K562 (cell line): Measurements from ENCODE around the gene MTHFR. TPM values are rescaled to one million over a fixed set of nuclear protein-coding genes. Genes with fewer than 3 reads are reported as not detected.

Experiments
- ARNT ChIP-seq, 2 experiments: fragments of 450-650 bp; IDR thresholded peaks; 2 replicates each; pipeline ENCODE4 v1.6.1; 2016; ENCODE audit warnings: mild to moderate bottlenecking in 1 of 2
- CEBPG ChIP-seq, 3 experiments: fragments of 200-800 bp in 1 of 3; sonication (Bioruptor generic) in 1 of 3; sonication (generic) in 1 of 3; formaldehyde crosslinking in 1 of 3; IDR thresholded peaks in 2 of 3; conservative IDR thresholded peaks in 1 of 3; 2 replicates each; pipeline versions ENCODE4 v1.6.1 to v1.8.0; 2016 to 2022; ENCODE audit warnings: missing compliant biosample characterization in 2 of 3, missing genetic modification characterization in 2 of 3, mild to moderate bottlenecking in 1 of 3, missing genetic modification reagents in 1 of 3
- DDX20 ChIP-seq: fragments of 450-650 bp; IDR thresholded peaks from 2 replicates; pipeline ENCODE4 v1.6.1; 2016; ENCODE audit warnings: missing genetic modification characterization, low read depth, mild to moderate bottlenecking, missing compliant biosample characterization, moderate library complexity
- DPF2 ChIP-seq: fragments of 450-650 bp; IDR thresholded peaks from 2 replicates; pipeline ENCODE4 v1.6.1; 2016
- FOSL1 ChIP-seq: fragments of 200-800 bp; sonication (Bioruptor generic); conservative IDR thresholded peaks from 2 replicates; pipeline ENCODE4 v1.6.1; 2016; ENCODE audit warnings: missing genetic modification characterization, missing compliant biosample characterization
- HNRNPUL1 ChIP-seq: fragments of 200-400 bp; formaldehyde crosslinking; IDR thresholded peaks from 2 replicates; pipeline ENCODE4 v1.6.1; 2017; ENCODE audit warnings: low read length
- MEF2D ChIP-seq: conservative IDR thresholded peaks from 2 replicates; pipeline ENCODE4 v1.6.1; 2016; ENCODE audit warnings: low read depth, missing genetic modification characterization, missing compliant biosample characterization
- PHF21A ChIP-seq: fragments of 450-650 bp; IDR thresholded peaks from 2 replicates; pipeline ENCODE4 v1.6.1; 2017; ENCODE audit warnings: low read depth, borderline replicate concordance
- PURB ChIP-seq: sonication (generic); formaldehyde crosslinking; IDR thresholded peaks from 2 replicates; pipeline ENCODE4 v1.9.0; 2021; ENCODE audit warnings: low read depth, mild to moderate bottlenecking, missing genetic modification reagents
- SIX5 ChIP-seq, 2 experiments: IDR thresholded peaks; 2 replicates each; pipeline ENCODE4 v1.6.1; 2011; ENCODE audit warnings: low read length in 2 of 2, borderline replicate concordance in 1 of 2, low read depth in 1 of 2, mild to moderate bottlenecking in 1 of 2, moderate library complexity in 1 of 2; ENCODE audit not compliant: insufficient read depth in 1 of 2
- polyA plus RNA-seq, 8 experiments: library from polyadenylated mRNA; depleted of rRNA in 4 of 8; stranded (reverse) in 5 of 8; unstranded in 3 of 8; fragments of >200 nt; fragmentation: Nextera tagmentation in 2 of 8; fragmentation: Illumina TruSeq in 1 of 8; extraction: Ambion mirVana in 2 of 8; extraction: Trizol in 1 of 8; gene quantifications; 2 replicates each; pipeline versions ENCODE4 v1.2.1 to v1.2.3, GENCODE V29; 2011 to 2014; ENCODE audit warnings: inconsistent platforms in 1 of 8, missing spikeins in 1 of 8
- total RNA-seq, 7 experiments: library from RNA; depleted of rRNA in 6 of 7; stranded (reverse); fragments of >200 nt in 6 of 7; fragmentation: Illumina TruSeq in 2 of 7; extraction: Trizol in 2 of 7; gene quantifications; 2 replicates each; pipeline versions ENCODE4 v1.2.1 to v1.2.3, GENCODE V29; 2011 to 2021; ENCODE audit warnings: low replicate concordance in 1 of 7
- TF ChIP-seq, protein P1 (sequence below): fragments of 450-650 bp; IDR thresholded peaks from 2 replicates; pipeline ENCODE4 v1.6.1; 2016
- TF ChIP-seq, protein P2 (sequence below), 2 experiments: fragments of 200-800 bp in 1 of 2; sonication (Bioruptor generic) in 1 of 2; sonication (generic) in 1 of 2; formaldehyde crosslinking in 1 of 2; IDR thresholded peaks in 1 of 2; conservative IDR thresholded peaks in 1 of 2; 2 replicates each; pipeline versions ENCODE4 v1.5.0 to v1.6.1; 2016 to 2020; ENCODE audit warnings: missing compliant biosample characterization in 1 of 2, missing genetic modification characterization in 1 of 2, missing genetic modification reagents in 1 of 2
- TF ChIP-seq, protein P3 (sequence below): fragments of 150-350 bp; IDR thresholded peaks from 2 replicates; pipeline ENCODE4 v1.6.1; 2014; ENCODE audit warnings: low read depth, mild to moderate bottlenecking, low read length, borderline replicate concordance
- TF ChIP-seq, protein P4 (sequence below): fragments of 250-450 bp; sonication (Bioruptor Pico); IDR thresholded peaks from 2 replicates; pipeline ENCODE4 v1.4.0; 2020
- TF ChIP-seq, protein P5 (sequence below): sonication (generic); formaldehyde crosslinking; IDR thresholded peaks from 2 replicates; pipeline ENCODE4 v1.8.0; 2022; ENCODE audit warnings: mild to moderate bottlenecking, missing genetic modification reagents, borderline replicate concordance

Gene MTHFR
- total and polyA plus RNA-seq, 9 of the 15 experiments (the other 6 are each of a cell fraction or from before 2014, with no cell fraction given), result 5.0 to 104 (median 62.6) TPM

DNA sequence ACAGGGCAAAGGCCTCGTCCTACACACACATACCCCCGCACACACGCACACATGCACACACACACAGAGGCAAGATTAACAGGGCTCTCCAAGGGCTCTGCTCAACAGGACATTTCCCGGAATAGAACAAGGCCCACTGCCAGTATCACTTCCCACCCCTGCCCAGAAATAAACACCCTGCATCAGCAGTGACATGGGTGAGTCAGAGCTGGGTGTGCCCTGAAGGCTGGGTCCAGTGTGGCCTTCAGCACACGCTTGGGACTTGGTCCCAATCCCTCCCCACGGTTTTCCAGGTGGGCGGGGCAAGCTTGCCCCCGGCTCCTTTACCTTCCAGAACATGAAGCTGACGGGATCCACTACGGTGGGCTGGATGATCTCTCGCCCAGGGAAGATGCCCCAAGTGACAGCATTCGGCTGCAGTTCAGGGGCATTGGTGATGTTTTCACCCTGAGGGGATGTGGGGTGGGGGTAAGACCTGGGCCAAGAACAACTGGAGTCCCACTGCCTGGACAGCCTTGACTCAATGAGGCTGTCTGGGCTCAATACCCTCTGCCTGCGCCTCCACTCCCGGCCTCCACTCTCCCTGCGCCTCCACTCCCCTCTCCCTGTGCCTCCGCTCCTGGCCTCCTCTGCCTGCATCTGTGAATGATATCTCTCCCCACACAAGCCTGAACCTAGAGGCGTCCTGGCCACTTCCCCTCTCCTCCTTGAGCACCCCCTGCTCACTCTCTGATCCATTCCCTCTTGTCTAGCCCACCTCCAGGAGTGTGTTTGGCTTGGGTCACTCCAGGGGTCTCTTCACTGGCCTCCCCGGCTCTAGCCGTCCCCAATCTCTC, 14.7 kb downstream of the MTHFR start (continued):
- TF ChIP-seq, protein P1, sequence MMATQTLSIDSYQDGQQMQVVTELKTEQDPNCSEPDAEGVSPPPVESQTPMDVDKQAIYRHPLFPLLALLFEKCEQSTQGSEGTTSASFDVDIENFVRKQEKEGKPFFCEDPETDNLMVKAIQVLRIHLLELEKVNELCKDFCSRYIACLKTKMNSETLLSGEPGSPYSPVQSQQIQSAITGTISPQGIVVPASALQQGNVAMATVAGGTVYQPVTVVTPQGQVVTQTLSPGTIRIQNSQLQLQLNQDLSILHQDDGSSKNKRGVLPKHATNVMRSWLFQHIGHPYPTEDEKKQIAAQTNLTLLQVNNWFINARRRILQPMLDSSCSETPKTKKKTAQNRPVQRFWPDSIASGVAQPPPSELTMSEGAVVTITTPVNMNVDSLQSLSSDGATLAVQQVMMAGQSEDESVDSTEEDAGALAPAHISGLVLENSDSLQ, result peak; percentile 27; the same call in 1 of the 2 replicates
- TF ChIP-seq PURB (no peak), HNRNPUL1 (no peak), ARNT (IDR thresholded peaks at IDR 0.05) (no peak), DPF2 (peak; percentile 71), FOSL1 (tag) (peak; percentile 96), PHF21A (peak; percentile 46; the same call in 1 of the 2 replicates), SIX5 (IDR thresholded peaks at IDR 0.05; ENCODE audit: borderline replicate concordance in 1 of 2, insufficient read depth in 1 of 2, low read depth in 1 of 2, low read length in 2 of 2) (no peak), CEBPG (CRISPR knock-in tag; IDR thresholded peaks at IDR 0.05) (no peak), CEBPG (tag; conservative IDR thresholded peaks at IDR 0.05 in 1 of 2, IDR thresholded peaks at IDR 0.05 in 1 of 2) (no peak), MEF2D (peak; percentile 95), DDX20 (no peak)
- TF ChIP-seq, protein P2, sequence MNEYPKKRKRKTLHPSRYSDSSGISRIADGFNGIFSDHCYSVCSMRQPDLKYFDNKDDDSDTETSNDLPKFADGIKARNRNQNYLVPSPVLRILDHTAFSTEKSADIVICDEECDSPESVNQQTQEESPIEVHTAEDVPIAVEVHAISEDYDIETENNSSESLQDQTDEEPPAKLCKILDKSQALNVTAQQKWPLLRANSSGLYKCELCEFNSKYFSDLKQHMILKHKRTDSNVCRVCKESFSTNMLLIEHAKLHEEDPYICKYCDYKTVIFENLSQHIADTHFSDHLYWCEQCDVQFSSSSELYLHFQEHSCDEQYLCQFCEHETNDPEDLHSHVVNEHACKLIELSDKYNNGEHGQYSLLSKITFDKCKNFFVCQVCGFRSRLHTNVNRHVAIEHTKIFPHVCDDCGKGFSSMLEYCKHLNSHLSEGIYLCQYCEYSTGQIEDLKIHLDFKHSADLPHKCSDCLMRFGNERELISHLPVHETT (CRISPR knock-in tag; conservative IDR thresholded peaks at IDR 0.05 in 1 of 2, IDR thresholded peaks at IDR 0.05 in 1 of 2), result peak in 1 of 2 experiments; percentile 66; a peak in 2 of 4 replicates
- TF ChIP-seq, protein P3, sequence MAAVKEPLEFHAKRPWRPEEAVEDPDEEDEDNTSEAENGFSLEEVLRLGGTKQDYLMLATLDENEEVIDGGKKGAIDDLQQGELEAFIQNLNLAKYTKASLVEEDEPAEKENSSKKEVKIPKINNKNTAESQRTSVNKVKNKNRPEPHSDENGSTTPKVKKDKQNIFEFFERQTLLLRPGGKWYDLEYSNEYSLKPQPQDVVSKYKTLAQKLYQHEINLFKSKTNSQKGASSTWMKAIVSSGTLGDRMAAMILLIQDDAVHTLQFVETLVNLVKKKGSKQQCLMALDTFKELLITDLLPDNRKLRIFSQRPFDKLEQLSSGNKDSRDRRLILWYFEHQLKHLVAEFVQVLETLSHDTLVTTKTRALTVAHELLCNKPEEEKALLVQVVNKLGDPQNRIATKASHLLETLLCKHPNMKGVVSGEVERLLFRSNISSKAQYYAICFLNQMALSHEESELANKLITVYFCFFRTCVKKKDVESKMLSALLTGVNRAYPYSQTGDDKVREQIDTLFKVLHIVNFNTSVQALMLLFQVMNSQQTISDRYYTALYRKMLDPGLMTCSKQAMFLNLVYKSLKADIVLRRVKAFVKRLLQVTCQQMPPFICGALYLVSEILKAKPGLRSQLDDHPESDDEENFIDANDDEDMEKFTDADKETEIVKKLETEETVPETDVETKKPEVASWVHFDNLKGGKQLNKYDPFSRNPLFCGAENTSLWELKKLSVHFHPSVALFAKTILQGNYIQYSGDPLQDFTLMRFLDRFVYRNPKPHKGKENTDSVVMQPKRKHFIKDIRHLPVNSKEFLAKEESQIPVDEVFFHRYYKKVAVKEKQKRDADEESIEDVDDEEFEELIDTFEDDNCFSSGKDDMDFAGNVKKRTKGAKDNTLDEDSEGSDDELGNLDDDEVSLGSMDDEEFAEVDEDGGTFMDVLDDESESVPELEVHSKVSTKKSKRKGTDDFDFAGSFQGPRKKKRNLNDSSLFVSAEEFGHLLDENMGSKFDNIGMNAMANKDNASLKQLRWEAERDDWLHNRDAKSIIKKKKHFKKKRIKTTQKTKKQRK, result no peak
- TF ChIP-seq, protein P4, sequence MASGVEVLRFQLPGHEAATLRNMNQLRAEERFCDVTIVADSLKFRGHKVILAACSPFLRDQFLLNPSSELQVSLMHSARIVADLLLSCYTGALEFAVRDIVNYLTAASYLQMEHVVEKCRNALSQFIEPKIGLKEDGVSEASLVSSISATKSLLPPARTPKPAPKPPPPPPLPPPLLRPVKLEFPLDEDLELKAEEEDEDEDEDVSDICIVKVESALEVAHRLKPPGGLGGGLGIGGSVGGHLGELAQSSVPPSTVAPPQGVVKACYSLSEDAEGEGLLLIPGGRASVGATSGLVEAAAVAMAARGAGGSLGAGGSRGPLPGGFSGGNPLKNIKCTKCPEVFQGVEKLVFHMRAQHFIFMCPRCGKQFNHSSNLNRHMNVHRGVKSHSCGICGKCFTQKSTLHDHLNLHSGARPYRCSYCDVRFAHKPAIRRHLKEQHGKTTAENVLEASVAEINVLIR (CRISPR knock-in tag), result peak; percentile 69; the same call in 1 of the 2 replicates
- TF ChIP-seq, protein P5, sequence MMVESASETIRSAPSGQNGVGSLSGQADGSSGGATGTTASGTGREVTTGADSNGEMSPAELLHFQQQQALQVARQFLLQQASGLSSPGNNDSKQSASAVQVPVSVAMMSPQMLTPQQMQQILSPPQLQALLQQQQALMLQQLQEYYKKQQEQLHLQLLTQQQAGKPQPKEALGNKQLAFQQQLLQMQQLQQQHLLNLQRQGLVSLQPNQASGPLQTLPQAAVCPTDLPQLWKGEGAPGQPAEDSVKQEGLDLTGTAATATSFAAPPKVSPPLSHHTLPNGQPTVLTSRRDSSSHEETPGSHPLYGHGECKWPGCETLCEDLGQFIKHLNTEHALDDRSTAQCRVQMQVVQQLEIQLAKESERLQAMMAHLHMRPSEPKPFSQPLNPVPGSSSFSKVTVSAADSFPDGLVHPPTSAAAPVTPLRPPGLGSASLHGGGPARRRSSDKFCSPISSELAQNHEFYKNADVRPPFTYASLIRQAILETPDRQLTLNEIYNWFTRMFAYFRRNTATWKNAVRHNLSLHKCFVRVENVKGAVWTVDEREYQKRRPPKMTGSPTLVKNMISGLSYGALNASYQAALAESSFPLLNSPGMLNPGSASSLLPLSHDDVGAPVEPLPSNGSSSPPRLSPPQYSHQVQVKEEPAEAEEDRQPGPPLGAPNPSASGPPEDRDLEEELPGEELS (CRISPR knock-in tag), result 0 out of 2 replicates have a peak, but pooled peaks have one; percentile 13
